Right lobe of liver (tissue), 4 donors: ENCODE data around the gene PDLIM3.

ENCODE experiments used
- POLR2A ChIP-seq: fragments of 450-650 bp; IDR thresholded peaks from one replicate; pipeline ENCODE4 v1.6.1; 2017; ENCODE audit warnings: antibody characterized with exemption, mild to moderate bottlenecking
- TF ChIP-seq, protein P1 (sequence below), 4 donors: fragments of 200-600 bp in 3 of 4; fragments of 450-650 bp in 1 of 4; IDR thresholded peaks; one replicate each; pipeline versions ENCODE4 v1.5.1 to v1.8.0; 2016 to 2022; ENCODE audit warnings: antibody characterized with exemption in 4 of 4, mild to moderate bottlenecking in 2 of 4
- donor health status: DM: no; HTN: no; CAD: no.
- donor health status: DM: no; HTN: no; CAD: no.
- donor health status: DM: no; HTN: yes; CAD: no.

DNA sequence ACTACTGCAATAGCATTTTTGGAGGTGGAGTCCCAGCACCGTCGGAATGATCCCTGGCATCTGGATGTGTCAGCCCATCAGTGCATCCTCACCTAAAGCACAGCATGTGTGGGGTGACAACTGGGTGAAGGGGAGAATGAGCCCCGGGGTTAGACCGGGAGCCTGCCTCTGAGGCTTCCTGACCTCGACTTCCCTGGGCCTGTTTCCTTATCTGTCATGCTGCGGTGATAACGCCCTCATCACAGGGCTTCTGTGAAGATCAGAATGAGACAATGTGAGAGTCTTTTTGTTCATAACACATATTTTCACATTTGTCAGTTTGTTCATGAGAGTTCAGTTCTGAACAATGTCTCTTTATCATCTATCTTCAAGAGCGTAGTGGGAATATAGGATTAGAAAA is 31.1 kb upstream of the PDLIM3 start:
- TF ChIP-seq, protein P1, sequence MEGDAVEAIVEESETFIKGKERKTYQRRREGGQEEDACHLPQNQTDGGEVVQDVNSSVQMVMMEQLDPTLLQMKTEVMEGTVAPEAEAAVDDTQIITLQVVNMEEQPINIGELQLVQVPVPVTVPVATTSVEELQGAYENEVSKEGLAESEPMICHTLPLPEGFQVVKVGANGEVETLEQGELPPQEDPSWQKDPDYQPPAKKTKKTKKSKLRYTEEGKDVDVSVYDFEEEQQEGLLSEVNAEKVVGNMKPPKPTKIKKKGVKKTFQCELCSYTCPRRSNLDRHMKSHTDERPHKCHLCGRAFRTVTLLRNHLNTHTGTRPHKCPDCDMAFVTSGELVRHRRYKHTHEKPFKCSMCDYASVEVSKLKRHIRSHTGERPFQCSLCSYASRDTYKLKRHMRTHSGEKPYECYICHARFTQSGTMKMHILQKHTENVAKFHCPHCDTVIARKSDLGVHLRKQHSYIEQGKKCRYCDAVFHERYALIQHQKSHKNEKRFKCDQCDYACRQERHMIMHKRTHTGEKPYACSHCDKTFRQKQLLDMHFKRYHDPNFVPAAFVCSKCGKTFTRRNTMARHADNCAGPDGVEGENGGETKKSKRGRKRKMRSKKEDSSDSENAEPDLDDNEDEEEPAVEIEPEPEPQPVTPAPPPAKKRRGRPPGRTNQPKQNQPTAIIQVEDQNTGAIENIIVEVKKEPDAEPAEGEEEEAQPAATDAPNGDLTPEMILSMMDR (IDR thresholded peaks at IDR 0.05) = no peak
- TF ChIP-seq POLR2A = no peak
